Smooth muscle cell of the brain vasculature (primary cell): ENCODE results near the gene COBL.

Experiments used
- DNase-seq: peaks from one replicate; pipeline ENCODE4 v3.0.0-alpha.2; 2012; ENCODE audit warnings: low read depth, low spot score

The COBL gene

GRCh38 chr7:51306761-51307160 lies 9.8 kb downstream of the COBL start:
- no peak for DNase-seq

GRCh38 chr7:51304729-51305128 lies 11.9 kb downstream of the COBL start:
- no peak for DNase-seq

DNA sequence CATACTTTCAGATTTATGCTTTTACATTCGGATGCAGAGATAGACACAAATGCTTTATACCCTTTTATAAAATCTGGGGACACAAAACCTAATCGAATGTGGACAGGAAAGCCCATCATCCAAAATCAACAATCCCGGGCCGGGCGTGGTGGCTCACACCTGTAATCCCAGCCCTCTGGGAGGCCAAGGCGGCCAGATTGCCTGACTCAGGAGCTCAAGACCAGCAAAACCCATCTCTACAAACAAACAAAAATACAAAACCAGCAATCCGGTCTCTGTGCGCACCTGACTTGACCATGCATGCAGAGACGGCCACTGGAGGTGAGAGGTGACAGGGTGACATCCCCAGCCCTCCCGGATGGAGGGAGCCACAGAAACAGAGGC lies 13.5 kb downstream of the COBL start:
- no peak for DNase-seq

- DNase-seq: no peak
These were observed 14.8 kb downstream of the COBL start for GRCh38 chr7:51301806-51302205.

- no peak for DNase-seq
These were observed 15.6 kb downstream of the COBL start for GRCh38 chr7:51300762-51301674.

DNA sequence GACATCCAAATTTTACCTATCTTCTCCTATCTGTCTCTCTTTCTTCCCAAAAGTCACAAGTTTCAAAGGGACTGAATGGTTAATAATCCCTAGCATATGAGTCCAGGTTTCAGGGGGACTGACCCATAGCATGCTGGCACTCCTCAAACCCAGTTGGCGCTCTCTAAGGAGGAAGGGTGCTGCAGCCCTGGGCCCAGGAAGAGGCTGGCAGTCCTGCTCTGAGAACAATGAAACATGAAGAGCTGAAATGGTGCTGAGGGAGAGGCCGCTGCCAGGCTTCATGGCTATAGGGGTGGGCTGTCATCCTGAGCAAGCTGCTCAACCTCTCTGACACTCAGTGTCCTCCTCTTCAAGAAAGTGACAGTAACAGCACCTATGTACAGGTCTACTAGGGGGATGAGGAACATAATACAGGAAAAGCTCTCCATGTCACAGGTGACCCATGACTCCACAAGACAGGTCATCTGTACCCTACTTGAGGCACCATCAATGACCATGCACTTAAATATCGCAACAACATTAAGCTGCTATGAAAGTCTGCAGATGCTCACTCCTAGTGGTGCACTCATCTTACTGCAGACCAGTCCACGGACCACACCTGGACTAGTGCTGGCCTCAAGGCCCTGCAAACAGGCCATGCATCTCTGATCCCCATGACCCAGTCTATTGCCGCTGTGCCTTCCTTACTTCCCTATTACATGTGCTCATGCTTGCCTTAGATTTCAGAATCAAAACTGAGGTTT lies 17.0 kb downstream of the COBL start:
- DNase-seq: no peak

- DNase-seq: no peak
These were observed 17.7 kb downstream of the COBL start for GRCh38 chr7:51298912-51299311.

GRCh38 chr7:51297986-51298385 lies 18.6 kb downstream of the COBL start:
- no peak for DNase-seq

- no peak for DNase-seq
These were observed 21.0 kb downstream of the COBL start for GRCh38 chr7:51295440-51296245.

DNA sequence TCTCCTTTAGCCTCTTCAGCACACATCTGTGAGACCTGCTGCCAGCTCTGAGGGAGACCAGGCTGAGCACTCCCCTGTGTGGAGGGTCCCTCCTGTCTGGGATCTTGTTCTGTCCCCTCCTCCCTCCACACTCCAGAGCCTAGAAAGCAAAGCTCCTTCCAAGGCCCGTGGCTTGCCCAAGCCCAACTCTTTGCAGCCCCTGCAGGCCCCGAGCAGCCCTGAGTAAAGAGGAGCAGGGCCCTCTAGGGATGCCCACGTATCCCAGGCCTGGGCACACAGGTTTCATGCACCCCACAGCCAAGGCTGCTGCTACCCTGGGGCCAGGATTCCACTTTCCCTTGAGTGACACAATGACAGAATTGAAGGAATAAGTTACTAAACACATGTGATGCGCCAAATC lies 24.0 kb downstream of the COBL start:
- no peak for DNase-seq

DNA sequence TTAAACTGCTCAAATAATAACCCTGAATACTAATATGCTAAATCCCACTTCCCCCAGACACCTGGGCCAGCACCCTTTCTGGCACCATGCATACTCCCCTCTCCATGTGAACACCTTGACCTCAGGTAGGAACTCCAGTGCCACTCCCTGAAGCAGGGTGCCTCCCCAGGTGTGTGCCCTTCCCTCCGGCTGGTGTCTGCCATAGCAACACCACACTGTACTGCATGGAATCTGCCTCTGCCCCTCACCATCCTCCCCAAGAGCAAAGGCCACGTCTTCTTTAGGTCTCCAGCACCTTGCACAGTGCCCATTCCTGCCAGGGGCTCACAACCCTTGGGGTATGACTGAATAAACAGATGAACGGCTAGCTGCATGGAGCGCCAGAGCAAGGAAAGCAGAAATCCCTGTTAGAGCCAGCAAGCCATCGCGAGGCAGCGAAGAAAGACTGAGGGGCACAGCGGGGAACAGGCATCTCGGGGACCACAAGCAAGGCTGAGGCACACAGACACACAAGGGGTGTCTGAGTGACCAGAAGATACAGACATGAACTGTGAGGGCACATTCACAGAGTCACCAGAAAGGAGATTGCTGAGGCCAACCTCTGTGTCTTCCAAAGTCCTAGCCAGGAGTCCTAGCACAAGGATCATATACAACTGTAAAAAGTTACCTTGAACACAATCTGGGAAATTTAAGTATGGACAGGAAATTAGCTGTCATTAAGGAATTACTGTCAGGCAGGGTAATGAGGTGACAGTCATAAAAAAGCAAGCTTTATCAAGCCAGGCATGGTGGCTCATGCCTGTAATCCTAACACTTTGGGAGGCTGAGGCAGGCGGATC lies 25.7 kb downstream of the COBL start:
- DNase-seq: no peak

GRCh38 chr7:51290304-51290637 lies 26.3 kb downstream of the COBL start:
- DNase-seq: no peak

- no peak for DNase-seq
These were observed 26.8 kb downstream of the COBL start for GRCh38 chr7:51289623-51290303.

- DNase-seq: no peak
These were observed 27.6 kb downstream of the COBL start for GRCh38 chr7:51288896-51289622.

GRCh38 chr7:51286401-51286800 lies 30.2 kb downstream of the COBL start:
- DNase-seq: no peak

- DNase-seq: no peak
These were observed 36.5 kb downstream of the COBL start for GRCh38 chr7:51280156-51280555.

DNA sequence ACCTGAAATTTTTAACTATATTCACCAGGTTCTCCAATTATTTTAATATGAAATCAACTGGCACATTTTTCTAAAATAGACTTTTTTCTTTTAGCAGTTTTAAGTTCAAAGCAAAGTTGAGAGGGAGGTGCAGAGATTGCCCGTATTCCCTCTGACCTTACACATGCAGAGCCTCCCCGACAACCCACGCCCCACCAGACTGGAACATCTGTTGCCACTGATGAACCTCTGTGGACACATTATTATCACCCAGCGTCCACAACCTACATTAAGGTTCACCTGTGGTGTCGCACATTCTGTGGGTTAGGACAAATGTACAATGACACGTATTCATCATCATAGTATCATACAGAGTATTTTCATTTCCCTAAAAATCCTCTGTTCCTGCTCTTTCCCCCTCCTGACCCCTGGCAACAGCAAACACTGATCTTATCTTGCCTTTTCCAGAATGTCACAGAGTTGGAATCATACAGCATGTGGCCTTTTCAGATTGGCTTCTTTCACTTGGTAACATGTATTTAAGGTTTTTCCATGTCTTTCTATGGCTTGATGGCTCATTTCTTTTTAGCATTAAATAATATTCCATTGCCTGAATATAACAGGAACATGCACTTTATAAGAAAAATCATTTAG lies 37.1 kb downstream of the COBL start:
- no peak for DNase-seq

GRCh38 chr7:51278797-51279196 lies 37.8 kb downstream of the COBL start:
- DNase-seq: no peak

GRCh38 chr7:51276967-51277366 lies 39.6 kb downstream of the COBL start:
- no peak for DNase-seq
